ENCODE results near the gene UTP14C. TPM values are rescaled to one million over a fixed set of nuclear protein-coding genes. Genes with fewer than 3 reads are reported as not detected.
A peak's percentile ranks its signal among the peaks of the same experiment; 100 is the strongest.

UTP14C gene
- total and polyA plus RNA-seq, 2 of the 13 experiments (the other 11 are each of a cell fraction or from before 2014, with no cell fraction given) = 8.8 to 12.2 TPM

DNA sequence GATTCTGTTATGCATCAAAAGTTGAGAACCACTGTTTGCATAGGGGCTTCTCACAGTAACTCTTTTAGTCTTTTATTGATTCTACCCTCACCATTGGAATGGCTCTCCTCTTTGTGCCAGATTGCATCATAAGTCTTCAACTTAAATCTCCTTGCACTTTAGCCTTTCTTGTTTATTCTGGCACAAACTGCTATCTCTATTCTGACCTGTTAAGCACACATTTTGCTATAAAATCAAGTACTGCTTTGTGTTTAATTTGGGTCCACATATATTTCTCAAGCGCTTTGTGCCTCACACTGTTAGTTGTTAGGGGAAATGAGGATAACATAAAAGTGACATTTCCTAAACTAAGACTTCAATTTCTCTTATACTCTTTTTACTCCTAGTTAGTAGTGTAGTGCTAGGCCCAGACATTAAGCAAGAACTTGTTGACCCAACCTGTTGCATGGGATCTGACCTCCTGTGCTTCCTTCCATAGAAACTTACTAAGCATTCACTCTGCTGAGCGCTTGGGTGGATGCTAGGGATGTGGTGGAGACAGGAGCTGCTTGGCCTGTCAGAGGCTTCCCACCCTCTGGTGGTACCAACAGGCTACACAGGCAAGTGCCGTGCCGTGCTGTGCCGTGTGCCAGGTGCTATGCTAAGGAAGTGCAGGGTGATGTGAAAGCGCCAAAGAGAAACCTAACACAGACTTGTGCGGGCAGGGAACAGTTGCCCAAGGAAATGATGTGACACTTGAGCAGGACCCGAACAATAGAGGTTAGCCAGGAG lies 1.2 kb downstream of the UTP14C start (continued):
- 0 out of 2 replicates have a peak, but pooled peaks have one; percentile 20 for TF ChIP-seq HOXA3 (CRISPR knock-in tag; IDR thresholded peaks at IDR 0.05)
- peak; percentile 53; the same call in 1 of the 2 replicates for TF ChIP-seq KDM5A (IDR thresholded peaks at IDR 0.05; ENCODE audit: borderline replicate concordance, low read length)
- TF ChIP-seq NR2F1 (CRISPR knock-in tag; IDR thresholded peaks at IDR 0.05) = peak; percentile 84 to 94
- 0 out of 2 replicates have a peak, but pooled peaks have one; percentile 48 for TF ChIP-seq TRIM24 (CRISPR knock-in tag; IDR thresholded peaks at IDR 0.05)
- TF ChIP-seq CEBPG (CRISPR knock-in tag; IDR thresholded peaks at IDR 0.05) = peak; percentile 97
- TF ChIP-seq, protein P1, sequence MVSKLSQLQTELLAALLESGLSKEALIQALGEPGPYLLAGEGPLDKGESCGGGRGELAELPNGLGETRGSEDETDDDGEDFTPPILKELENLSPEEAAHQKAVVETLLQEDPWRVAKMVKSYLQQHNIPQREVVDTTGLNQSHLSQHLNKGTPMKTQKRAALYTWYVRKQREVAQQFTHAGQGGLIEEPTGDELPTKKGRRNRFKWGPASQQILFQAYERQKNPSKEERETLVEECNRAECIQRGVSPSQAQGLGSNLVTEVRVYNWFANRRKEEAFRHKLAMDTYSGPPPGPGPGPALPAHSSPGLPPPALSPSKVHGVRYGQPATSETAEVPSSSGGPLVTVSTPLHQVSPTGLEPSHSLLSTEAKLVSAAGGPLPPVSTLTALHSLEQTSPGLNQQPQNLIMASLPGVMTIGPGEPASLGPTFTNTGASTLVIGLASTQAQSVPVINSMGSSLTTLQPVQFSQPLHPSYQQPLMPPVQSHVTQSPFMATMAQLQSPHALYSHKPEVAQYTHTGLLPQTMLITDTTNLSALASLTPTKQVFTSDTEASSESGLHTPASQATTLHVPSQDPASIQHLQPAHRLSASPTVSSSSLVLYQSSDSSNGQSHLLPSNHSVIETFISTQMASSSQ (IDR thresholded peaks at IDR 0.05; ENCODE audit: low read depth) = peak; percentile 72
- TF ChIP-seq, protein P1 (CRISPR knock-in tag; IDR thresholded peaks at IDR 0.05; ENCODE audit: borderline replicate concordance) = peak; percentile 79
- TF ChIP-seq, protein P2, sequence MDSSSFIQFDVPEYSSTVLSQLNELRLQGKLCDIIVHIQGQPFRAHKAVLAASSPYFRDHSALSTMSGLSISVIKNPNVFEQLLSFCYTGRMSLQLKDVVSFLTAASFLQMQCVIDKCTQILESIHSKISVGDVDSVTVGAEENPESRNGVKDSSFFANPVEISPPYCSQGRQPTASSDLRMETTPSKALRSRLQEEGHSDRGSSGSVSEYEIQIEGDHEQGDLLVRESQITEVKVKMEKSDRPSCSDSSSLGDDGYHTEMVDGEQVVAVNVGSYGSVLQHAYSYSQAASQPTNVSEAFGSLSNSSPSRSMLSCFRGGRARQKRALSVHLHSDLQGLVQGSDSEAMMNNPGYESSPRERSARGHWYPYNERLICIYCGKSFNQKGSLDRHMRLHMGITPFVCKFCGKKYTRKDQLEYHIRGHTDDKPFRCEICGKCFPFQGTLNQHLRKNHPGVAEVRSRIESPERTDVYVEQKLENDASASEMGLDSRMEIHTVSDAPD (CRISPR knock-in tag; IDR thresholded peaks at IDR 0.05) = peak; percentile 92
- peak; percentile 85 for TF ChIP-seq CCAR2 (optimal IDR thresholded peaks at IDR 0.05; ENCODE audit: low read depth, low read length)
- peak; percentile 69 for TF ChIP-seq ZNF12 (CRISPR knock-in tag; IDR thresholded peaks at IDR 0.05)
- no peak for TF ChIP-seq TMF1 (CRISPR knock-in tag; IDR thresholded peaks at IDR 0.05; ENCODE audit: low read depth)
- TF ChIP-seq, protein P3, sequence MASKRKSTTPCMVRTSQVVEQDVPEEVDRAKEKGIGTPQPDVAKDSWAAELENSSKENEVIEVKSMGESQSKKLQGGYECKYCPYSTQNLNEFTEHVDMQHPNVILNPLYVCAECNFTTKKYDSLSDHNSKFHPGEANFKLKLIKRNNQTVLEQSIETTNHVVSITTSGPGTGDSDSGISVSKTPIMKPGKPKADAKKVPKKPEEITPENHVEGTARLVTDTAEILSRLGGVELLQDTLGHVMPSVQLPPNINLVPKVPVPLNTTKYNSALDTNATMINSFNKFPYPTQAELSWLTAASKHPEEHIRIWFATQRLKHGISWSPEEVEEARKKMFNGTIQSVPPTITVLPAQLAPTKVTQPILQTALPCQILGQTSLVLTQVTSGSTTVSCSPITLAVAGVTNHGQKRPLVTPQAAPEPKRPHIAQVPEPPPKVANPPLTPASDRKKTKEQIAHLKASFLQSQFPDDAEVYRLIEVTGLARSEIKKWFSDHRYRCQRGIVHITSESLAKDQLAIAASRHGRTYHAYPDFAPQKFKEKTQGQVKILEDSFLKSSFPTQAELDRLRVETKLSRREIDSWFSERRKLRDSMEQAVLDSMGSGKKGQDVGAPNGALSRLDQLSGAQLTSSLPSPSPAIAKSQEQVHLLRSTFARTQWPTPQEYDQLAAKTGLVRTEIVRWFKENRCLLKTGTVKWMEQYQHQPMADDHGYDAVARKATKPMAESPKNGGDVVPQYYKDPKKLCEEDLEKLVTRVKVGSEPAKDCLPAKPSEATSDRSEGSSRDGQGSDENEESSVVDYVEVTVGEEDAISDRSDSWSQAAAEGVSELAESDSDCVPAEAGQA (IDR thresholded peaks at IDR 0.05; ENCODE audit: low read depth) = no peak
- TF ChIP-seq, protein P3 (CRISPR knock-in tag; IDR thresholded peaks at IDR 0.05; ENCODE audit: borderline replicate concordance) = 0 out of 2 replicates have a peak, but pooled peaks have one; percentile 56
- TF ChIP-seq MED13 (CRISPR knock-in tag; IDR thresholded peaks at IDR 0.05) = peak; percentile 60; the same call in 1 of the 2 replicates
- TF ChIP-seq, protein P4, sequence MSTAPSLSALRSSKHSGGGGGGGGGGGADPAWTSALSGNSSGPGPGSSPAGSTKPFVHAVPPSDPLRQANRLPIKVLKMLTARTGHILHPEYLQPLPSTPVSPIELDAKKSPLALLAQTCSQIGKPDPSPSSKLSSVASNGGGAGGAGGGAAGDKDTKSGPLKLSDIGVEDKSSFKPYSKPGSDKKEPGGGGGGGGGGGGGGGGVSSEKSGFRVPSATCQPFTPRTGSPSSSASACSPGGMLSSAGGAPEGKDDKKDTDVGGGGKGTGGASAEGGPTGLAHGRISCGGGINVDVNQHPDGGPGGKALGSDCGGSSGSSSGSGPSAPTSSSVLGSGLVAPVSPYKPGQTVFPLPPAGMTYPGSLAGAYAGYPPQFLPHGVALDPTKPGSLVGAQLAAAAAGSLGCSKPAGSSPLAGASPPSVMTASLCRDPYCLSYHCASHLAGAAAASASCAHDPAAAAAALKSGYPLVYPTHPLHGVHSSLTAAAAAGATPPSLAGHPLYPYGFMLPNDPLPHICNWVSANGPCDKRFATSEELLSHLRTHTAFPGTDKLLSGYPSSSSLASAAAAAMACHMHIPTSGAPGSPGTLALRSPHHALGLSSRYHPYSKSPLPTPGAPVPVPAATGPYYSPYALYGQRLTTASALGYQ (CRISPR knock-in tag; IDR thresholded peaks at IDR 0.05) = peak; percentile 89; the same call in 1 of the 2 replicates
